Activated T-cell treated with anti-CD3 and anti-CD28 coated beads for 1 hour (primary cell): ENCODE measurements around the gene ABI3BP.

Experiments
- DNase-seq: peaks from one replicate; pipeline ENCODE4 v3.0.0-alpha.2; 2020; ENCODE audit warnings: low read depth

ABI3BP gene

DNA sequence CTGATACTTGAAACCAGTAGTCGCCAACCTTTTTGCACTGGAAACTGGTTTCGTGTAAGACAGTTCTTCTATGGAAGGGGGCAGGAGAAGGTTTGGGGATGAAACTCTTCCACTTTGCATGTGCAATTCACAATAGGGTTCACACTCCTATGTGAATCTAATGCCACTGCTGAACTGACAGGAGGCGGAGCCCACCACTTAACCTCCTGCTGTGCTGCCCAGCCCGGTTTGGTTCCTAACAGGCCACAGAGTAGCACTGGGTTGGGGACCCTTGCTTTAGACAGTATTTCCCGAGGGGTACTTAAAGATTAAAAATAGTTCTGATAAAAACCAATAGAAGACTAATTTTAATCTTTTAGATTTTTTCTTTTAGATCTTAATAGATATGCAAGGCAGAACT is 272.8 kb downstream of the ABI3BP start:
- DNase-seq, result no peak

DNA sequence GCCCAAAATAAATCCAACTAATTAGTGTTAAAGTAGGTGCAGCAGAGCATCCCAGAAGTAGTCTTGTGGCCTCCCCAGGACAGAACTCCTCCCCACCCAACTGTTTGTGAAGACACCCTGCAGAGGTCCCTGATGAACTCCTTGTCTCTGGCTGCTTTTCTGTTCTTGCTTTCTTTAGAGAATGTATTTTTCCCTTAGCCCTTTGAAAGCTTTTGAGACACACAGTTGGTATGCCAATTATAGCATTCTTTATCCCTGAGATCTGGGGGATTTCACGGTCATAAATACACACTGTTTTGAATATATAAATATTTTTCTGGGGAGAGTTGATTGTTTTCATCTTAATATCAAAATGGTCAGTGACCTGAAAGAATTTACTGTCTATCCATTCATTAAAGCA is 274.1 kb downstream of the ABI3BP start:
- no peak for DNase-seq

DNA sequence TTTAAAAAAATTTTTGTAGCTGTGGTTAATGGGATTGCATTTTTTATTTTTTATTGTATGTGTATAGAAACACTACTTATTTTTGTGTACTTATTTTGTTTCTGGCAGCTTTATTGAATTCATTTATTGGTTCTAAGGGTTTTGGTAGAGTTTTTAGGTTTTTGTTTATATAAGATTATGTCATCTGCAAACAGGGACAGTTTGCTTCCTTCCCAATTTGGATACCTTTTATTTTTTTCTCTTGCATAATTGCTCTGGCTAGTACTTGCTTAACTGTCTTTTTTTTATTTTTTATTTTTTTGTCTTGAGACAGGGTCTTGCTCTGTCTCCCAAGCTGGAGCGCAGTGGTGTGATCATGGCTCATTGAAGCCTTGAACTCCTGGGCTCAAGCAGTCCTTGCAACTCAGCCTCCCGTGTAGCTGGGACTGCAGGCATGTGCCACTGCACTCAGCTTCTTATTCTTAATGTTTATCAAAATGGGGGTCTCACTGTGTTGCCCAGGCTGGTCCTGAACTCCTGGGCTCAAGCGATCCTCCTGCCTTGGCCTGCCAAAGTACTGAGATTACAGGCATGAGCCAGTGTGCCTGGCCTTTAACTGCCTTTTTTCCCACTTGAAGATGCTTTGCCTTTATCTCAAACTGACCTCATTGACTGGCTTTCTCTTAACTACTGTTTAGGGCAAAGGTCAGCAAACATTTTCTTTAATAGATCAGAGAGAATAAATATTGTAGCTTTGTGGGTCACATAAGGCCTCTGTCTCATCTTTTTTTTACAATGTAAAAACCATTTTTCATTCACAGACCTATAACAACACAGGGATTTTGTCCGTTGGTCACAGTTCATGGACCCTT is 275.4 kb downstream of the ABI3BP start:
- no peak for DNase-seq

DNA sequence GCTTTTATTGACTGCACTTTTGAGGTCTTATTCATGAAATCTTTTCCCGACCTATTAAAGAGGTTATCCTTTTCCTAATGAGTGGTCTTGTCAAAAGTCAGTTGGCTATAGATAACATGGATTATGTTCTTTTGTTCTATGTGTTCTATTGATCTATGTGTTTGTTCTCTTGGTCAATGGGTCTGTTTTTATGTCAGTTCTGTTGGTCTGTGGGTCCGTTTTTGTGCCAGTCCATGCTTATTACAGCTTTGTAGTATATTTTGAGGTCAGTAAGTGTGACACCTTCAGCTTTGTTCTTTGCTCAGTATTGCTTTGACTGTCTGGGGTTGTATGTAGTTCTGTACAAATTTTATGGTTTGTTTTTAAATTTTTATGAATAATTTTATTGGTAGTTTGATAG is 276.2 kb downstream of the ABI3BP start:
- no peak for DNase-seq

DNA sequence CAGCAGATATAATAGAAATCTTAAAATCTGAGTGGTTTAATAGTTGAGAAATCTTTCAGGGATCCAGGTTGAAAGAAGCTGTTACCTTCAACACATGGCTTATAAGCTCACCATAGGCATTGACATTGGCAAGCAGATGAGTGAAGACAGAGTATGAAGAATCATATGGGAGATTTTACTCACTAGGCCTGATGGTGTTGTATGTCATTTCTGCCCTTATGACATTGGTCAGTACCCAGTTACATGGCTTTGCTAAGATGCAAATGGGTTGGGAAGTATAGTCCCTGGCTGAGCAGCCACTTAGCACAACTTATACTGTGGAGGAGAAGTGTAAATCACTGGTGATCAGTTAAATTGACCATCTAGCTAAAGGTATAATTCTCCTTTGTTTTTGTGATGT is 278.0 kb downstream of the ABI3BP start:
- DNase-seq, result no peak

DNA sequence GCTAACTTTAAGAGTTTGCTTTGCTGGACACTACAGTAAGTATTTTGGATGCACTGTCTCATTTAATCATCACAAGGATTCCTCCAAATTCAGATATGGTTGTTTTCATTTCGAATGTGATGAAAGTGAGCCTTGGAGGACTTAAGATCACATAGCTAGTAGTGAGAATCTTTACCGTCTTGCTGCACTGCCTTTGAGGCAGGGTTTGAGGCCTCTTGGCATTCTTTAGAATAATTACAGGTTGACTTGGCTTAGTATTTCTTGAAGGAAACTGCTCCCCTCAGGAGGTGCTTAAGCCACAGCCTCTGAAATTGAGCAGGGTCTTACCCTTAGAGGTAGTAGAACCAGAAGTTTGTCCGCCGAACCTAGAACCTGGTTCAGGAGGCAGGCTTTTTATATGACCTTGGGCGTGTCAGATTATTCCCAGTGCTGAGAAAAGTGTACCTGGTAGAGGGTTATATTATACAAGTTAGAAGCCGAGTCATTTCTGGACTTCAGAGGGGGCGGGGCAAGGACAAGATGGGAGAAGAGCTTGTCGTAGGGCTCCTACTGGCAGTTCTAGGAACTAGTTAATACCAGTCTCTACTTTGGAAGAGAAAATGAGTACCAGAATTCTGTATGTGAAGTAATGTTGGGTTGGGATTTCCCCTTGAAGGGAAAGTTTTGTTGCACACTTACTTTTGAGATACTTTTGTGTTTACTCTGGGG is 282.8 kb downstream of the ABI3BP start:
- peak; percentile 16 for DNase-seq

DNA sequence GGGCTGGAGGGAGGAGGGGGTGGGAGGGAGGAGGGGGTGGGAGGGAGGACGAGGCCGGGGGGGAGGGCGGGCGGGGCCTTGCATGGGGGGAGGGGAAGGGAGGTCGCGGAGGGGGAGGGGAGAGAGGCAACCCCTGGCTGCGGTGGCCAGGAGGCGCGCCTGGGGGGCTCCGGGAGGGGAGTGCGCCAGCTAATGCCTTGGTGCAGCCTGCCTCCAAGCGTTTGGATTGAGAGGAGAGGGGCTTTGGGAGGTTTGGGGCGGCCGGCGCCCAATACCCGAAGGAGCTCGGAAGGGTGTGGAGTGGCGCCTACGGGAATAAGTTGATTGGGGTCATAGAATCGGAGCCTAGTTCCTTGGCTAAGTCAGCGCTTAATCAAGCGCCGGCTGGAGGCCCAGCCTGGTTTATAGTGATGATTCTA is 283.4 kb downstream of the ABI3BP start:
- DNase-seq, result peak; percentile 15

DNA sequence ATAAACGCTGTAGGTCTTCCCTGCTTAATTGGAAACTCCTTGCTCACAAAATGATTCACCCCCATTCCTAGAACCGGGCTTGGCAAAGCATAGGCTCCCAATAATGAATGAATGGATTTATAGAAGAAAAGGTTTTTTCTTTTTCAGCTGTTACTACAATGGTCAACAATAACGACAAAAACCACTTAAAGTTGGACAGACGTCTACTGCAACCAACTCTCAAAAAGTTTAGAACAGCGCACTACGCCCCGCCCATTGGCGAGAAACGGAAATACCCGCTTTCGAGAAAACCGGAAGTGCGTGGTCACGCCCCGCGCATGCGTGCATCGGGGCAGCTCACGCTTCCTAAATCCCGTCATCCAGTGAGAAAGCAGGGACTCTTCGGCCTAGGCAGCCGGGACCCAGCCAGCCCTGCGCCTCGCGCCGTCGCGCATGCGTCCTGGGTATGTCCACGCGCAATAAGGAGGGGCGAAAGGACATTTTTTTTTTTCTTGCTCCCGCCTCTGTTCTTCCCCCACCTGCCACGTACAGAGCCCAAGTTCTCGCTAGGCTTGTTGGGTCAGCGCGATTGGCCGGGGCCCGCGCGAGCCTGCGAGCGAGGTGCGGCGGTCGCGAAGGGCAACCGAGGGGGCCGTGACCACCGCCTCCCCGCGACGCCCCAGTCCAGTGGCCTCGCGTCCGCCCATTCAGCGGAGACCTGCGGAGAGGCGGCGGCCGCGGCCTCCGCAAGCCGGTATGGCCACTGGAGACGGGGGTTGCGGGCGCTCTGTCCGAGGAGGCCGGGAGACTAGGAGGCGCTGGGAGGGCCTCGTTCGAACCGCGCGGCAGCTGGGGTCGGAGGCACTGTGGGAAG is 284.0 kb downstream of the ABI3BP start, which contains the start of gene TFG:
Gene TFG, plus strand, starts transcription at position 506 of the 853 bp plus-strand sequence. CDS start 4,192 bp downstream, outside the sequence.
- peak; percentile 95 for DNase-seq

DNA sequence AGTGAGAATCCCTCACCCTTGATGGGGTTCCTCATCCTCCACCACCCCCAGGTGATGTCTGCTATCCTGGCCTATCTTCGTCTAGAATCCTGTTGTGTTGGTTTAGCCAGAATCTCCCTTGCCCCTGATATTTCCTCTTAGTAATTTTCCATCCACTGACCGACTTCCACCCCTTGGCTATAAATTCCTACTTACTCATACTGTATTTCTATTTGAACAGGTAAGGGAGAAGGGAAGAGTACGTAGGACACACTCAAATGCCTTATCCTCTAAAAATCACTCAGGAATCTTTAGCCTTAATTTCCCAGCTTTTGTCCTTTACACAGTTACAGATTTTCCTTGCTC is 284.6 kb downstream of the ABI3BP start:
- DNase-seq, result no peak

DNA sequence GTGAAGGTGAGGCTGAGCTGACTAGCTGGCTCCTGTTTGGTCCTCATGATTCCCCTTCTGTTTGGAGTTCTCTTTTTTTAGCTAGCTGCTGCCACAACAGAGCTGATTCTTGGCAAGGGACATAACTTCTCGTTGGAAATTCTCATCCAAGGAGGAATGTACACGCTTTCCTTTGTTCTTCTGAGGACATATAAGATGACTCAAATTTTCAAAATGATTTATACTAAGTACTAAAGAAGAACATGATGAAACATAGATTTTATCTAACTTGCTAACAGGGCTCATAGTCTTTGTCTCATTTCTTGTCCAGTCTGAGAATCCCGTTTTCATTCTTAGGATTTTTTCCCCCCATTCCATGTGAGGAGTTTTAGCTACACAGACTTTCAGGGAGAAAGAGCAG is 286.9 kb downstream of the ABI3BP start:
- no peak for DNase-seq

DNA sequence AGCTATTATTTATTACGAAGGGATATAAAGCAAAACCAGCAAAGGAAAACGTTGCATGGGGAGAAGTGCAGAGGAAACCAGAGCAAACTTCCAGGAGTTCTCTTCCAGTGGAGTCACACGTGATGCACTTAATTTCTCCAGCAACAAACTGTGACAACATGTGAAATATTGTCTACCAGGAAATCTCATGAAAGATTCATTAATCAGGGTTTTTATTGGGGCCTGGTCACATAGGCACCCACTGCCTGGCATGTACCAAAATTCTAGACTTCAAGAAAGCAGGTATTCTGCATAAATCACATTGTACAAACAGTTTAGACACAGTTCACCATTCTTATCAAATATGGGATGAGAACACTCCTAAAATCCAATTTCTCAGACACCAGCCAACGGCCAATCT is 289.4 kb downstream of the ABI3BP start:
- DNase-seq, result no peak

DNA sequence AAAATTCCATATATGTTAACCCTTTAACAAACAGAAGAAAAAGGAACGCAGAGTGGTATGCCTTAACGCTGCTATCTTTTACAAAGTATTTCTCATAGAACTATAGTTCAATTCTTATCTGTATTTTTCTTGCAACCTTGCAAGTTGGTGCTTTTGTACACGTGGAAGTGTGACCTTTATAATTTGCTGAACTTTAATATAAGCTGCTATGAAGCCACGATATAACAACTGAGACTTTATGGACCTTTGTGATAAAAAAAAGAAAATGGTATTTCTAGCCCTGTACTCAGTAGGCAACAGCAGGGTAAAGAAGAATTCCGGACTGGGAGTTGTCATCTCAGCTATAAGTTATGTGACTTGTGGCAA is 290.3 kb downstream of the ABI3BP start:
- no peak for DNase-seq

DNA sequence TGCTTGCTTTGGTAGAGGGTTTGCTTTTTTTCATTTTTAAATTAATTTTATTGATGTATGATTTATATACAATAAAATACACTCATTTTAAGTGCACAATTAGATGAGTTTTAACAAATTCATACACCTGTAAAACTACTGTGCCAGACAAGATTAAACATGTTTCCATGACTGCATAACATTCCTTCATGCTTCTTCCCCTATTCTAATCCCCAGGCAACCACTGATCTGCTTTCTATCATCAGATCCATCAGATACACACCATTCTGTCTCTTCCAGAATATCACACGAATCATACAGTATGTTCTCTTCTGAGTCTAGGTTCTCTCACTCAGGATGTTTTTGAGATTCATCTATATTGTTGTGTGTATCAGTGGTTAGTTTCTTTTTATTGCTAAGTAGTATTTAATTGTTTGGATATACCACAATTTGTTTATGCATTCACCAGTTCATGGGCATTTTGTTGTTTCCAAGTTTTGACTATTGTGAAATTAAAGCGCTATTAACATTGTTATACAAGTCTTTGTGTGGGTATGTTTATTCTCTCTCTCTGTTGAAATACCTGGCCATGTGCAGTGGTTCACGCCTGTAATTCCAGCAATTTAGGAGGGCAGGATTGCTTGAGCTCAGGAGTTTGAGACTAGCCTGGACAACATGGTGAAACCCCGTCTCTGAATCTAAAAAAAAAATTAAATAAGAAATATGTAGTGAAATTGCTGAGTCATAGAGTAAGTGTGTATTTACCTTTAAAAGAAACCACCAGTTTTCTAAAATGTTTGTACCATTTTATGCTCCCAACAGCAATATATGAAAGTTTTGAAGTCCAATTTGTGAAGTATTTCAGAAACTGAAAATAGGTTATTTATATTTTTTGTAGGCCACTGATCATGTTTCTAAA is 290.9 kb downstream of the ABI3BP start:
- DNase-seq, result no peak

DNA sequence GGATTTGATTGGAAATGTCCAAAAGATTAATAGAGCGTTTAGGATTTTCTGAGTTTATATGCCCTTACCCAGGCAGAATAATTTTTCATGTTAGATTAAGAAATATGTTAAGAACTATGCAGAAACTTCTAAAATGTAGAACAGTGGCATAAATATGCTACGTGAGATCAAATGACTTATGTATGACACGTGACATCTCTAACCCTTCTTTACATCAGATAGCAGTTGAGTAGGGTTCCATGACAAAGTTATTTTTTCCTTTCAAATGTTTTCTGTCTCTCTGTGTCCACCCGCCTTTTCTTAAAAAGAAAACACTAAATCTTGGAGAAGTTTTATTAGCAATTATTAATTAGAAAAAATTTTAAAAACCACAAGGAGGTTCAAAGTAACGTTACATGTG is 292.5 kb downstream of the ABI3BP start:
- DNase-seq, result no peak
